HEK293 (cell line): ENCODE measurements around the gene TMA7B.
A peak's percentile ranks its signal among the peaks of the same experiment; 100 is the strongest.

Experiments used
- CTCF ChIA-PET: fragments of 350-600 bp; formaldehyde crosslinking; extraction: SDS; loops from one replicate; lab custom pipeline; 2021; ENCODE audit warnings: antibody characterized with exemption; lab: Yijun Ruan, JAX
- POLR2A ChIA-PET: fragments of 300-600 bp; formaldehyde crosslinking; extraction: SDS; loops from one replicate; lab custom pipeline; 2020; ENCODE audit warnings: antibody characterized with exemption, inconsistent platforms; lab: Yijun Ruan, JAX
- H3K27ac ChIP-seq: fragments of 200-500 bp; sonication (Bioruptor generic); 2 replicates; pipeline ENCODE4 v1.5.1; 2014; ENCODE audit warnings: low read depth, low read length, control low read depth, inconsistent platforms; ENCODE audit errors: extremely low read depth
- H3K36me3 ChIP-seq, 2 experiments: fragments of 200-500 bp in 1 of 2; sonication (Bioruptor generic) in 1 of 2; 1 replicate in 1 of 2; 2 replicates in 1 of 2; pipeline ENCODE4 v1.5.1; 2014 to 2017; ENCODE audit warnings: inconsistent platforms in 2 of 2, low read length in 2 of 2; ENCODE audit not compliant: control insufficient read depth in 2 of 2, insufficient read depth in 1 of 2
- H3K4me1 ChIP-seq: fragments of 200-500 bp; sonication (Bioruptor generic); 2 replicates; pipeline ENCODE4 v1.5.1; 2014; ENCODE audit warnings: mild to moderate bottlenecking, low read length, inconsistent platforms; ENCODE audit not compliant: control insufficient read depth, insufficient read depth
- H3K4me3 ChIP-seq: 2 replicates; pipeline ENCODE4 v1.5.1; 2011; ENCODE audit warnings: low read depth, mild to moderate bottlenecking, control low read depth, low read length, moderate library complexity
- H3K9me3 ChIP-seq: fragments of 200-500 bp; sonication (Bioruptor generic); 2 replicates; pipeline ENCODE4 v1.5.1; 2014; ENCODE audit warnings: low read depth, low read length, inconsistent platforms; ENCODE audit not compliant: control insufficient read depth, insufficient read depth
- EGR2 ChIP-seq: fragments of 450-650 bp; formaldehyde crosslinking; IDR thresholded peaks from 2 replicates; pipeline ENCODE4 v1.5.1; 2016; ENCODE audit warnings: low read depth, missing biosample characterization, missing genetic modification characterization
- GLI2 ChIP-seq: fragments of 450-650 bp; formaldehyde crosslinking; IDR thresholded peaks from 2 replicates; pipeline ENCODE4; 2017; ENCODE audit warnings: missing biosample characterization, missing genetic modification characterization, low read depth, borderline replicate concordance
- GLIS1 ChIP-seq: fragments of 450-650 bp; formaldehyde crosslinking; IDR thresholded peaks from 2 replicates; pipeline ENCODE4 v1.5.1; 2016; ENCODE audit warnings: missing biosample characterization, missing genetic modification characterization
- GLIS2 ChIP-seq: fragments of 450-650 bp; formaldehyde crosslinking; IDR thresholded peaks from 2 replicates; pipeline ENCODE4 v1.5.1; 2016; ENCODE audit warnings: missing biosample characterization, missing genetic modification characterization
- KLF1 ChIP-seq: fragments of 450-650 bp; formaldehyde crosslinking; IDR thresholded peaks from 2 replicates; pipeline ENCODE4 v1.5.1; 2016; ENCODE audit warnings: missing biosample characterization, missing genetic modification characterization
- MYNN ChIP-seq: fragments of 450-650 bp; formaldehyde crosslinking; IDR thresholded peaks from 2 replicates; pipeline ENCODE4 v1.5.1; 2016; ENCODE audit warnings: missing biosample characterization, missing genetic modification characterization, borderline replicate concordance
- MZF1 ChIP-seq: fragments of 450-650 bp; formaldehyde crosslinking; IDR thresholded peaks from 2 replicates; pipeline ENCODE4 v1.5.1; 2017; ENCODE audit warnings: missing biosample characterization, missing genetic modification characterization, borderline replicate concordance
- SCRT2 ChIP-seq: fragments of 450-650 bp; formaldehyde crosslinking; IDR thresholded peaks from 2 replicates; pipeline ENCODE4 v1.5.1; 2016; ENCODE audit warnings: missing biosample characterization, missing genetic modification characterization
- ZNF184 ChIP-seq: fragments of 450-650 bp; IDR thresholded peaks from 2 replicates; pipeline ENCODE4 v1.5.1; 2018; ENCODE audit warnings: missing biosample characterization, mild to moderate bottlenecking, missing genetic modification characterization
- ZNF23 ChIP-seq: fragments of 450-650 bp; formaldehyde crosslinking; IDR thresholded peaks from 2 replicates; pipeline ENCODE4 v1.5.1; 2016; ENCODE audit warnings: missing biosample characterization, missing genetic modification characterization, borderline replicate concordance
- ZNF239 ChIP-seq: fragments of 450-650 bp; formaldehyde crosslinking; IDR thresholded peaks from 2 replicates; pipeline ENCODE4 v1.5.1; 2016; ENCODE audit warnings: missing biosample characterization, missing genetic modification characterization
- ZNF311 ChIP-seq: fragments of 450-650 bp; formaldehyde crosslinking; IDR thresholded peaks from 2 replicates; pipeline ENCODE4 v1.5.1; 2017; ENCODE audit warnings: missing biosample characterization, missing genetic modification characterization, borderline replicate concordance
- ZNF354C ChIP-seq: fragments of 450-650 bp; formaldehyde crosslinking; IDR thresholded peaks from 2 replicates; pipeline ENCODE4 v1.5.1; 2016; ENCODE audit warnings: missing biosample characterization, missing genetic modification characterization, low read depth, borderline replicate concordance
- ZNF426 ChIP-seq: fragments of 450-650 bp; formaldehyde crosslinking; IDR thresholded peaks from 2 replicates; pipeline ENCODE4 v1.5.1; 2017; ENCODE audit warnings: missing biosample characterization, missing genetic modification characterization, mild to moderate bottlenecking, inconsistent platforms, moderate library complexity
- ZNF549 ChIP-seq: fragments of 450-650 bp; IDR thresholded peaks from 2 replicates; pipeline ENCODE4 v1.5.1; 2018; ENCODE audit warnings: missing biosample characterization, missing genetic modification characterization, mild to moderate bottlenecking, inconsistent platforms, moderate library complexity
- ZNF571 ChIP-seq: fragments of 450-650 bp; formaldehyde crosslinking; IDR thresholded peaks from 2 replicates; pipeline ENCODE4 v1.5.0; 2017; ENCODE audit warnings: missing biosample characterization, missing genetic modification characterization
- ZNF677 ChIP-seq: fragments of 450-650 bp; IDR thresholded peaks from 2 replicates; pipeline ENCODE4 v1.5.0; 2018; ENCODE audit warnings: missing biosample characterization, mild to moderate bottlenecking, missing genetic modification characterization, moderate library complexity
- ZNF747 ChIP-seq: fragments of 450-650 bp; formaldehyde crosslinking; IDR thresholded peaks from 2 replicates; pipeline ENCODE4 v1.5.1; 2016; ENCODE audit warnings: missing biosample characterization, missing genetic modification characterization
- ZNF768 ChIP-seq: fragments of 450-650 bp; formaldehyde crosslinking; IDR thresholded peaks from 2 replicates; pipeline ENCODE4 v1.5.1; 2018; ENCODE audit warnings: missing biosample characterization, mild to moderate bottlenecking, missing genetic modification characterization
- TF ChIP-seq, protein P1 (sequence below): fragments of 450-650 bp; formaldehyde crosslinking; IDR thresholded peaks from 2 replicates; pipeline ENCODE4 v1.5.1; 2016; ENCODE audit warnings: missing biosample characterization, missing genetic modification characterization
- TF ChIP-seq, protein P2 (sequence below): fragments of 450-650 bp; formaldehyde crosslinking; IDR thresholded peaks from 2 replicates; pipeline ENCODE4 v1.5.1; 2017; ENCODE audit warnings: missing biosample characterization, missing genetic modification characterization
- TF ChIP-seq, protein P3 (sequence below): fragments of 450-650 bp; formaldehyde crosslinking; IDR thresholded peaks from 2 replicates; pipeline ENCODE4 v1.5.1; 2016; ENCODE audit warnings: missing biosample characterization, missing genetic modification characterization
- TF ChIP-seq, protein P4 (sequence below): fragments of 450-650 bp; formaldehyde crosslinking; conservative IDR thresholded peaks from 2 replicates; pipeline ENCODE4 v1.5.1; 2016; ENCODE audit warnings: low read depth, missing biosample characterization, missing genetic modification characterization

The TMA7B gene

DNA sequence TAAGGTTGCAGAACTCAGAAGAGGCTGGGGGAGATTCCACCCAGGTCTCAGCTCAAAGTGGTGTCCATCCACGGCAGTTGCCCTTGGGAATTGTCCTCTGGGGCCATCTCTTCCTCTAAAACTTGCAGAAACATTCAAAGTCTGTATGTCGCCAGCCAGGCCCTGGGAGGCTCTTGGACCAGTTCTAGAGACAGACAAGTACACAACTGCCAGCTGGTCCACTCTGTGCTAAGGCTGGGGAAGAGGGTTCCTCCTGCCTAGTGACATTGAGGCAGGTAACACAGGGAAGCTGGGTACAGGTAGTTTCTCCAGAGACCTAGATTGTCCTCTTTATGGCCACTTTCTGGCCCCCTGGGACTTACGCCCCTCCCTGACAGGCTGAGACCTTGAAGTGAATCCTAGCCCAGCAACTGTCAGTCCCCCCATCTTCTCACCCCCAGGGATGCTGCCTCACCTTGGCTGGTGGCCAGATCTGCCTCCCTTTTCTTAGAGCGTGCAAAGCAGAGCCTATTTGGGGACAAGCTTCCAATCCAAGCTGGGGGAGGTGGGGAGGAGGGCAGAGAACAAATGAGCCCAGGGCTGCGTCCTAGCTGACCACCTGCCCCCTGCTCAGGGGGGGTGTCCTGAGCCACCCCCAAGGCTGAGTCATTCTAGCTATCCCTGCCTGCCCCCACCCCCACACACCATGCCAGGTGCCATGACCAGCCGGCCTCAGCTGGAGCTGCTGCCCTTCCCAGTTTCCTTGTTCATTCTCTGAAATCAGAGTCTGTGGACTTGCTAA, 42.9 kb downstream of the TMA7B start:
- H3K27ac ChIP-seq = no peak overlapping the region
- POLR2A ChIA-PET = interaction anchor here (0.9 kb wide), 1 partner anchor 10 kb away, joined by 4 read pairs; no protein-coding TSS in a partner anchor
- TF ChIP-seq ZNF23 (tag by site-specific recombination) (no peak), GLIS1 (tag by site-specific recombination) (peak; percentile 26; the same call in 1 of the 2 replicates), SCRT2 (tag by site-specific recombination) (no peak), ZNF747 (tag by site-specific recombination) (no peak), ZNF311 (tag by site-specific recombination) (no peak), ZNF768 (tag by site-specific recombination) (no peak), ZNF549 (tag by site-specific recombination) (no peak), ZNF239 (tag by site-specific recombination) (no peak), GLIS2 (tag by site-specific recombination) (0 out of 2 replicates have a peak, but pooled peaks have one; percentile 16), EGR2 (tag by site-specific recombination) (0 out of 2 replicates have a peak, but pooled peaks have one; percentile 10), ZNF571 (tag by site-specific recombination) (no peak)
- TF ChIP-seq, protein P1, sequence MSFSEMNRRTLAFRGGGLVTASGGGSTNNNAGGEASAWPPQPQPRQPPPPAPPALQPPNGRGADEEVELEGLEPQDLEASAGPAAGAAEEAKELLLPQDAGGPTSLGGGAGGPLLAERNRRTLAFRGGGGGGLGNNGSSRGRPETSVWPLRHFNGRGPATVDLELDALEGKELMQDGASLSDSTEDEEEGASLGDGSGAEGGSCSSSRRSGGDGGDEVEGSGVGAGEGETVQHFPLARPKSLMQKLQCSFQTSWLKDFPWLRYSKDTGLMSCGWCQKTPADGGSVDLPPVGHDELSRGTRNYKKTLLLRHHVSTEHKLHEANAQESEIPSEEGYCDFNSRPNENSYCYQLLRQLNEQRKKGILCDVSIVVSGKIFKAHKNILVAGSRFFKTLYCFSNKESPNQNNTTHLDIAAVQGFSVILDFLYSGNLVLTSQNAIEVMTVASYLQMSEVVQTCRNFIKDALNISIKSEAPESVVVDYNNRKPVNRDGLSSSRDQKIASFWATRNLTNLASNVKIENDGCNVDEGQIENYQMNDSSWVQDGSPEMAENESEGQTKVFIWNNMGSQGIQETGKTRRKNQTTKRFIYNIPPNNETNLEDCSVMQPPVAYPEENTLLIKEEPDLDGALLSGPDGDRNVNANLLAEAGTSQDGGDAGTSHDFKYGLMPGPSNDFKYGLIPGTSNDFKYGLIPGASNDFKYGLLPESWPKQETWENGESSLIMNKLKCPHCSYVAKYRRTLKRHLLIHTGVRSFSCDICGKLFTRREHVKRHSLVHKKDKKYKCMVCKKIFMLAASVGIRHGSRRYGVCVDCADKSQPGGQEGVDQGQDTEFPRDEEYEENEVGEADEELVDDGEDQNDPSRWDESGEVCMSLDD = no peak
- TF ChIP-seq, protein P2, sequence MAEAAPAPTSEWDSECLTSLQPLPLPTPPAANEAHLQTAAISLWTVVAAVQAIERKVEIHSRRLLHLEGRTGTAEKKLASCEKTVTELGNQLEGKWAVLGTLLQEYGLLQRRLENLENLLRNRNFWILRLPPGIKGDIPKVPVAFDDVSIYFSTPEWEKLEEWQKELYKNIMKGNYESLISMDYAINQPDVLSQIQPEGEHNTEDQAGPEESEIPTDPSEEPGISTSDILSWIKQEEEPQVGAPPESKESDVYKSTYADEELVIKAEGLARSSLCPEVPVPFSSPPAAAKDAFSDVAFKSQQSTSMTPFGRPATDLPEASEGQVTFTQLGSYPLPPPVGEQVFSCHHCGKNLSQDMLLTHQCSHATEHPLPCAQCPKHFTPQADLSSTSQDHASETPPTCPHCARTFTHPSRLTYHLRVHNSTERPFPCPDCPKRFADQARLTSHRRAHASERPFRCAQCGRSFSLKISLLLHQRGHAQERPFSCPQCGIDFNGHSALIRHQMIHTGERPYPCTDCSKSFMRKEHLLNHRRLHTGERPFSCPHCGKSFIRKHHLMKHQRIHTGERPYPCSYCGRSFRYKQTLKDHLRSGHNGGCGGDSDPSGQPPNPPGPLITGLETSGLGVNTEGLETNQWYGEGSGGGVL (tag by site-specific recombination) = peak; percentile 53
- TF ChIP-seq, protein P3, sequence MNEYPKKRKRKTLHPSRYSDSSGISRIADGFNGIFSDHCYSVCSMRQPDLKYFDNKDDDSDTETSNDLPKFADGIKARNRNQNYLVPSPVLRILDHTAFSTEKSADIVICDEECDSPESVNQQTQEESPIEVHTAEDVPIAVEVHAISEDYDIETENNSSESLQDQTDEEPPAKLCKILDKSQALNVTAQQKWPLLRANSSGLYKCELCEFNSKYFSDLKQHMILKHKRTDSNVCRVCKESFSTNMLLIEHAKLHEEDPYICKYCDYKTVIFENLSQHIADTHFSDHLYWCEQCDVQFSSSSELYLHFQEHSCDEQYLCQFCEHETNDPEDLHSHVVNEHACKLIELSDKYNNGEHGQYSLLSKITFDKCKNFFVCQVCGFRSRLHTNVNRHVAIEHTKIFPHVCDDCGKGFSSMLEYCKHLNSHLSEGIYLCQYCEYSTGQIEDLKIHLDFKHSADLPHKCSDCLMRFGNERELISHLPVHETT (tag by site-specific recombination) = no peak
- H3K4me1 ChIP-seq = 0 out of 2 replicates have a peak, but pooled peaks cover 4% of the 10 kb centered on the region
- no peaks in the 10 kb centered on the region for H3K36me3 ChIP-seq
- H3K9me3 ChIP-seq = no peaks in the 10 kb centered on the region
- CTCF ChIA-PET = interaction anchor here (0.6 to 1.5 kb wide), 2 partner anchors 109 to 195 kb away, joined by 3 read pairs; no protein-coding TSS in a partner anchor
- H3K4me3 ChIP-seq = no peak overlapping the region

DNA sequence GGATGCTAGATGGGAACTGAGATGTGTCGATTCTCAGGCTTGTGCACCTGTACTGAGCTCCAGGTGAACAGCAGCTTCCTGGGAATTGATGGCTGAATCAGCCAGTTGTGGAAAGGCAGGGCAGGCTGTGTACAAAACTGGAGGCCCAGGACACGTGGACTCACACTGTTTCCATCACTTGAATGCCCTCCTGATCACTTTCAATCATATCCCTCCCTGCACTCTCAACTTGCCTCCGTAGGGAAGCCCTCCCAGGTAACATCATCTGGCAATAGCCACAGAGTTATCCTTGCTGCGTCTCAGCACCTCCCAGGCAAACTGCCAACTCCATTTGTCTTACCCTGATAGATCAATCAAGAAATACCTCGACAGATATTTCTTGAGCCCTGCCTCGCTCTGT, 44.6 kb downstream of the TMA7B start:
- Histone ChIP-seq H3K4me1 (0 out of 2 replicates have a peak, but pooled peaks cover 3% of the 10 kb centered on the region), H3K36me3 (no peaks in the 10 kb centered on the region), H3K4me3 (no peak overlapping the region), H3K9me3 (no peaks in the 10 kb centered on the region), H3K27ac (no peak overlapping the region)
- ChIA-PET POLR2A (no interaction called here), CTCF (interaction anchor here (0.6 to 0.8 kb wide), 2 partner anchors 11 to 22 kb away, joined by 3 read pairs; no protein-coding TSS in a partner anchor)
- TF ChIP-seq, protein P4, sequence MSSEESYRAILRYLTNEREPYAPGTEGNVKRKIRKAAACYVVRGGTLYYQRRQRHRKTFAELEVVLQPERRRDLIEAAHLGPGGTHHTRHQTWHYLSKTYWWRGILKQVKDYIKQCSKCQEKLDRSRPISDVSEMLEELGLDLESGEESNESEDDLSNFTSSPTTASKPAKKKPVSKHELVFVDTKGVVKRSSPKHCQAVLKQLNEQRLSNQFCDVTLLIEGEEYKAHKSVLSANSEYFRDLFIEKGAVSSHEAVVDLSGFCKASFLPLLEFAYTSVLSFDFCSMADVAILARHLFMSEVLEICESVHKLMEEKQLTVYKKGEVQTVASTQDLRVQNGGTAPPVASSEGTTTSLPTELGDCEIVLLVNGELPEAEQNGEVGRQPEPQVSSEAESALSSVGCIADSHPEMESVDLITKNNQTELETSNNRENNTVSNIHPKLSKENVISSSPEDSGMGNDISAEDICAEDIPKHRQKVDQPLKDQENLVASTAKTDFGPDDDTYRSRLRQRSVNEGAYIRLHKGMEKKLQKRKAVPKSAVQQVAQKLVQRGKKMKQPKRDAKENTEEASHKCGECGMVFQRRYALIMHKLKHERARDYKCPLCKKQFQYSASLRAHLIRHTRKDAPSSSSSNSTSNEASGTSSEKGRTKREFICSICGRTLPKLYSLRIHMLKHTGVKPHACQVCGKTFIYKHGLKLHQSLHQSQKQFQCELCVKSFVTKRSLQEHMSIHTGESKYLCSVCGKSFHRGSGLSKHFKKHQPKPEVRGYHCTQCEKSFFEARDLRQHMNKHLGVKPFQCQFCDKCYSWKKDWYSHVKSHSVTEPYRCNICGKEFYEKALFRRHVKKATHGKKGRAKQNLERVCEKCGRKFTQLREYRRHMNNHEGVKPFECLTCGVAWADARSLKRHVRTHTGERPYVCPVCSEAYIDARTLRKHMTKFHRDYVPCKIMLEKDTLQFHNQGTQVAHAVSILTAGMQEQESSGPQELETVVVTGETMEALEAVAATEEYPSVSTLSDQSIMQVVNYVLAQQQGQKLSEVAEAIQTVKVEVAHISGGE (tag by site-specific recombination) = no peak
- TF ChIP-seq ZNF354C (no peak), KLF1 (no peak), ZNF184 (no peak), GLI2 (no peak), ZNF426 (tag by site-specific recombination) (no peak), MYNN (tag by site-specific recombination) (no peak), ZNF549 (tag by site-specific recombination) (no peak), ZNF677 (tag by site-specific recombination) (no peak), MZF1 (tag by site-specific recombination) (no peak)
